ENCODE results near the gene PCNX1. TPM values are rescaled to one million over a fixed set of nuclear protein-coding genes. Genes with fewer than 3 reads are reported as not detected.

Gene PCNX1
- total RNA-seq, 1 experiment from 2014 or later: 48.0 TPM

GRCh38 chr14:70962935-70963334 lies 55.7 kb downstream of the PCNX1 start:
- no peak overlapping the region for H2BK20ac ChIP-seq (ENCODE audit: low read depth, low read length, poor library complexity, severe bottlenecking)
- no CpG with 5 or more reads among the region's 2 CpGs for WGBS (ENCODE audit: extremely low coverage, insufficient read length, low lambda C conversion rate)
- H4K8ac ChIP-seq (replicated peaks; ENCODE audit: insufficient read length, low read depth, low read length): no peak overlapping the region
- no peaks in the 10 kb centered on the region for H3K9me3 ChIP-seq (ENCODE audit: control insufficient read depth, low read depth, low read length)
- H4K20me1 ChIP-seq (ENCODE audit: control insufficient read depth, insufficient read depth, insufficient read length): no peaks in the 10 kb centered on the region
- no peaks in the 10 kb centered on the region for H3K4me1 ChIP-seq (ENCODE audit: insufficient read depth, low read length)
- no peak overlapping the region for H3K4ac ChIP-seq (ENCODE audit: low read depth, low read length)
- H3K4me2 ChIP-seq (ENCODE audit: insufficient read depth, insufficient read length, low read length): no peak overlapping the region
- H3K27me3 ChIP-seq (ENCODE audit: insufficient read depth, low read length): no peaks in the 10 kb centered on the region
- DNase-seq: no peak
- H3K23me2 ChIP-seq (ENCODE audit: insufficient read length, low read depth, low read length, poor library complexity, severe bottlenecking): no peaks in the 10 kb centered on the region
- H3K56ac ChIP-seq (ENCODE audit: insufficient read length, low read depth, low read length): no peak overlapping the region
- H4K5ac ChIP-seq (ENCODE audit: insufficient read length, low read depth, low read length): no peak overlapping the region
- H2BK12ac ChIP-seq (ENCODE audit: insufficient read length, low read depth, low read length): no peak overlapping the region
- H3K9ac ChIP-seq (ENCODE audit: extremely low read depth, insufficient read length, low read length): no peak overlapping the region
- H3K27ac Mint-ChIP-seq: no peak overlapping the region
- H2BK120ac ChIP-seq (ENCODE audit: low read depth, low read length, poor library complexity, severe bottlenecking): no peak overlapping the region
- no peak overlapping the region for H3T11ph ChIP-seq (ENCODE audit: low read length)
- no peaks in the 10 kb centered on the region for H3K4me1 Mint-ChIP-seq
- no peak overlapping the region for H3K18ac ChIP-seq (ENCODE audit: insufficient read length, low read depth, low read length)
- no peak overlapping the region for H3K23ac ChIP-seq (ENCODE audit: insufficient read length, low read depth, low read length)
- no peaks in the 10 kb centered on the region for H3K27me3 Mint-ChIP-seq (ENCODE audit: low read depth)
- peaks cover 9 to 33% (median 30%) of the 10 kb centered on the region in 3 experiments for H3K36me3 Mint-ChIP-seq (ENCODE audit: insufficient read depth in 1 of 3, low read depth in 3 of 3)
- H2AK5ac ChIP-seq (ENCODE audit: insufficient read length, low read length): no peak overlapping the region
- H3K4me3 Mint-ChIP-seq: no peak overlapping the region
- no peak overlapping the region for H2BK5ac ChIP-seq (ENCODE audit: insufficient read length, low read length)
- H2AFZ ChIP-seq (ENCODE audit: low read length): no peak overlapping the region
- no peak overlapping the region for H4K91ac ChIP-seq (ENCODE audit: insufficient read length, low read depth, low read length)
- no peak overlapping the region for H3K27ac ChIP-seq (ENCODE audit: insufficient read length, low read depth, low read length)
- H3K79me1 ChIP-seq (ENCODE audit: insufficient read depth, low read depth, low read length, poor library complexity, severe bottlenecking): no peaks in the 10 kb centered on the region
- H2BK15ac ChIP-seq (ENCODE audit: low read depth, low read length): no peak overlapping the region
- H3K14ac ChIP-seq (ENCODE audit: insufficient read depth, low read length): no peak overlapping the region
- no peaks in the 10 kb centered on the region for H3K79me2 ChIP-seq (ENCODE audit: insufficient read depth, low read length)
- TF ChIP-seq, protein P1, sequence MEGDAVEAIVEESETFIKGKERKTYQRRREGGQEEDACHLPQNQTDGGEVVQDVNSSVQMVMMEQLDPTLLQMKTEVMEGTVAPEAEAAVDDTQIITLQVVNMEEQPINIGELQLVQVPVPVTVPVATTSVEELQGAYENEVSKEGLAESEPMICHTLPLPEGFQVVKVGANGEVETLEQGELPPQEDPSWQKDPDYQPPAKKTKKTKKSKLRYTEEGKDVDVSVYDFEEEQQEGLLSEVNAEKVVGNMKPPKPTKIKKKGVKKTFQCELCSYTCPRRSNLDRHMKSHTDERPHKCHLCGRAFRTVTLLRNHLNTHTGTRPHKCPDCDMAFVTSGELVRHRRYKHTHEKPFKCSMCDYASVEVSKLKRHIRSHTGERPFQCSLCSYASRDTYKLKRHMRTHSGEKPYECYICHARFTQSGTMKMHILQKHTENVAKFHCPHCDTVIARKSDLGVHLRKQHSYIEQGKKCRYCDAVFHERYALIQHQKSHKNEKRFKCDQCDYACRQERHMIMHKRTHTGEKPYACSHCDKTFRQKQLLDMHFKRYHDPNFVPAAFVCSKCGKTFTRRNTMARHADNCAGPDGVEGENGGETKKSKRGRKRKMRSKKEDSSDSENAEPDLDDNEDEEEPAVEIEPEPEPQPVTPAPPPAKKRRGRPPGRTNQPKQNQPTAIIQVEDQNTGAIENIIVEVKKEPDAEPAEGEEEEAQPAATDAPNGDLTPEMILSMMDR (conservative IDR thresholded peaks at IDR 0.05): no peak
- no peaks in the 10 kb centered on the region for H3K9me3 Mint-ChIP-seq

Data from H9 (cell line).